Measurements from ENCODE around the gene NCAN.
"Not testable (repeated sequence)": the region's sequence is repeated elsewhere in the genome, so short reads cannot be mapped to it uniquely, and the experiment has no call there.

NCAN gene

GRCh38 chr19:19226204-19226603, 14.4 kb downstream of the NCAN start:
- DNase-seq: no peak

DNA sequence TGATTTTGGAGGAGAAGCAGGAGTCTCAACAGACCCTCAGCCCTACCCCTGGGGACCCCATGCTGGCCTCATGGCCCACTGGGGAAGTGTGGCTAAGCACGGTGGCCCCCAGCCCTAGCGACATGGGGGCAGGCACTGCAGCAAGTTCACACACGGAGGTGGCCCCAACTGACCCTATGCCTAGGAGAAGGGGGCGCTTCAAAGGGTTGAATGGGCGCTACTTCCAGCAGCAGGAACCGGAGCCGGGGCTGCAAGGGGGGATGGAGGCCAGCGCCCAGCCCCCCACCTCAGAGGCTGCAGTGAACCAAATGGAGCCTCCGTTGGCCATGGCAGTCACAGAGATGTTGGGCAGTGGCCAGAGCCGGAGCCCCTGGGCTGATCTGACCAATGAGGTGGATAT, 14.9 kb downstream of the NCAN start:
- DNase-seq: no peak

- no peak for DNase-seq
Measured at GRCh38 chr19:19227217-19227616, 15.5 kb downstream of the NCAN start.

DNA sequence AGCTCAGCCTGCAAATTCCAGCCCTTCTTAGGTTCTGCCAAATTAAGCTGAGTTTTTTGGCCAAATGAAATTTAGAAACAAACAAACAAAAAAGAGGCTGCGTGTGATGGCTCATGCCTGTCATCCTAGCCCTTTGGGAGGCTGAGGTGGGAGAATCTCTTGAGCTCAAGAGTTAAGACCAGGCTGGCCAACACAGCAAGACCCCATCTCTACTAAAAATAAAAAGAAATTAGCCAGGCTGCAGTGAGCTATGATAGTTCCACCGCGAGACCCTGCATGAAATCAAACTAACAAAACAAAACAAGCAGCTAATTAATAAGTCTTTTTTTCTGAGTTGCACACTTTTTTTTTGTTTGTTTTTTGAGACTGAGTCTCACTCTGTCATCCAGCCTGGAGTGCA, 17.9 kb downstream of the NCAN start:
- DNase-seq: no peak

DNA sequence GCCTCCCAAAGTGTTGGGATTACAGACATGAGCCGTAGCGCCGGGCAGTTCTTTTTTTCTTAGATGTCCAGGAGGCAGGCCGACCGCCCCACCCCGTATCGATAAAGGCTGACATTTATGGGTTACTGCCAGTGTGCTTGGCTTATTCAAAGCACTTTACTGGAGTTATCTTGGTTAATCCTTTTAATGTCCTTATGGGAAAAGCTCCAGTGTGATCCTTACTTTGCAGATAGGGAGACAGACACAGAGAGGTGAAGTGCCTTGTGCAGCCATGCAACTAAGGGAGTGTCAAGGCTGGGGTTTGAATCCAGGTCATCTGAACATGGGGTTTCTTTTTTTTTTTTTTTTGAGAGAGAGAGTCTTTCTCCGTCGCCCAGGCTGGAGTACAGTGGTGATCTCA, 19.2 kb downstream of the NCAN start:
- no peak for DNase-seq

DNA sequence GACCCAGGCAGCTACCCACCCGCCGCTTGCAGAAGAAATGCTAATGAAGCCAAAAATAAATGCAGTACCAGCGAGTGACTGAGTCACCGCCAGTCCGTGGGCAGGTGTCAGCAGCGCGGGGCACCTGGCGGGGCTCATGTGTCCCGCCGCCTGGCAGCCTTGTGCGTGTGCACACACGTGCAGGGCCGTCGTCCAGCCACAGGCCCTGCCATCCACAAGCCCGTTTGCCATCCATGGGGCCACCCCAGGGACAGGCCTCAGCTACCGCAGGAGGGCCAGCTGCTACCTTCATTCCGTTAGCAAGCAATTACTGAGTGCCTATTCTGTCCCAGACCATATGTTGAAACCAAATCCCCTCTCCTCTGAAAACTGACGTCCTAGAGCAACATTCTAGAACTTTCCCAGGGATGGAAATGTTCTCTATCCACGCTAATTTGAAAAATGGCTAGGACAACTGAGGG, 20.5 kb downstream of the NCAN start:
- no peak for DNase-seq

GRCh38 chr19:19234220-19234816, 22.6 kb downstream of the NCAN start:
- DNase-seq: no peak

- no peak for DNase-seq
Measured at GRCh38 chr19:19236173-19236572, 24.4 kb downstream of the NCAN start.

- no peak for DNase-seq
Measured at GRCh38 chr19:19238126-19238894, 26.6 kb downstream of the NCAN start.

- no peak for DNase-seq
Measured at GRCh38 chr19:19239675-19240074, 27.9 kb downstream of the NCAN start.

- DNase-seq: no peak
Measured at GRCh38 chr19:19240476-19240875, 28.7 kb downstream of the NCAN start.

- DNase-seq: no peak
Measured at GRCh38 chr19:19250196-19250801, 38.5 kb downstream of the NCAN start.

GRCh38 chr19:19253409-19253808, 41.7 kb downstream of the NCAN start:
- DNase-seq: not testable (repeated sequence)

GRCh38 chr19:19256072-19256969, 44.6 kb downstream of the NCAN start:
- DNase-seq: no peak

GRCh38 chr19:19257137-19257536, 45.4 kb downstream of the NCAN start:
- DNase-seq: no peak

- no peak for DNase-seq
Measured at GRCh38 chr19:19257836-19258588, 46.3 kb downstream of the NCAN start.

GRCh38 chr19:19258589-19259338, 47.0 kb downstream of the NCAN start:
- DNase-seq: no peak

- no peak for DNase-seq
Measured at GRCh38 chr19:19259741-19260140, 48.0 kb downstream of the NCAN start.

- no peak for DNase-seq
Measured at GRCh38 chr19:19260417-19261214, 48.9 kb downstream of the NCAN start.

GRCh38 chr19:19261350-19262189, 49.8 kb downstream of the NCAN start:
- no peak for DNase-seq
